Measurements from ENCODE around the gene SMKR1. TPM values are rescaled to one million over a fixed set of nuclear protein-coding genes. Genes with fewer than 3 reads are reported as not detected.
A peak's percentile ranks its signal among the peaks of the same experiment; 100 is the strongest.
"Not testable (repeated sequence)": the region's sequence is repeated elsewhere in the genome, so short reads cannot be mapped to it uniquely, and the experiment has no call there.

Gene SMKR1
- total RNA-seq, 1 donor from 2014 or later, result 0.65 TPM

GRCh38 chr7:129525225-129525862 is 23.0 kb downstream of the SMKR1 start:
- DNase-seq (ENCODE audit: low read depth), result no peak

GRCh38 chr7:129529643-129530042 is 27.3 kb downstream of the SMKR1 start:
- no peak for DNase-seq (ENCODE audit: low read depth)

- DNase-seq (ENCODE audit: low read depth), result peak; percentile 90
These were observed 28.6 kb downstream of the SMKR1 start for GRCh38 chr7:129530795-129531391.

GRCh38 chr7:129531721-129532120 is 29.4 kb downstream of the SMKR1 start:
- DNase-seq (ENCODE audit: low read depth), result no peak

- DNase-seq (ENCODE audit: low read depth), result no peak
These were observed 30.0 kb downstream of the SMKR1 start for GRCh38 chr7:129532375-129532774.

- not testable (repeated sequence) for DNase-seq (ENCODE audit: low read depth)
These were observed 32.4 kb downstream of the SMKR1 start for GRCh38 chr7:129534558-129535274.

GRCh38 chr7:129535896-129536295 is 33.6 kb downstream of the SMKR1 start:
- DNase-seq (ENCODE audit: low read depth), result no peak

GRCh38 chr7:129536323-129536722 is 34.0 kb downstream of the SMKR1 start:
- DNase-seq (ENCODE audit: low read depth), result no peak

- no peak for DNase-seq (ENCODE audit: low read depth)
These were observed 36.5 kb downstream of the SMKR1 start for GRCh38 chr7:129538790-129539189.

GRCh38 chr7:129540340-129540739 is 38.0 kb downstream of the SMKR1 start:
- DNase-seq (ENCODE audit: low read depth), result no peak

- no peak for DNase-seq (ENCODE audit: low read depth)
These were observed 42.4 kb downstream of the SMKR1 start for GRCh38 chr7:129544700-129545099.

GRCh38 chr7:129550693-129551360 is 48.5 kb downstream of the SMKR1 start:
- no peak for DNase-seq (ENCODE audit: low read depth)

- no peak for DNase-seq (ENCODE audit: low read depth)
These were observed 51.6 kb downstream of the SMKR1 start for GRCh38 chr7:129553899-129554461.

- DNase-seq (ENCODE audit: low read depth), result no peak
These were observed 54.3 kb downstream of the SMKR1 start for GRCh38 chr7:129556607-129557133.

GRCh38 chr7:129557686-129558481 is 55.6 kb downstream of the SMKR1 start:
- no peak for DNase-seq (ENCODE audit: low read depth)

- no peak for DNase-seq (ENCODE audit: low read depth)
These were observed 57.2 kb downstream of the SMKR1 start for GRCh38 chr7:129559564-129559963.

- no peak for DNase-seq (ENCODE audit: low read depth)
These were observed 58.5 kb downstream of the SMKR1 start for GRCh38 chr7:129560831-129561230.

GRCh38 chr7:129561677-129562359 is 59.5 kb downstream of the SMKR1 start:
- no peak for DNase-seq (ENCODE audit: low read depth)
